GM12878 (cell line): Measurements from ENCODE around the gene TBCB. TPM values are rescaled to one million over a fixed set of nuclear protein-coding genes. Genes with fewer than 3 reads are reported as not detected.

ENCODE experiments used
- ATAC-seq: fragments of 200-7000 bp; cut with Tn5 transposase; 3 replicates; pipeline ENCODE4 v1.9.1; 2020; ENCODE audit warnings: mild to moderate bottlenecking, moderate library complexity
- BruUV-seq: library from RNA; stranded (reverse); fragments of 400-500 nt; replicated peaks from 2 replicates; lab custom pipeline; 2021; lab: Mats Ljungman, UMichigan
- CTCF ChIA-PET: fragments of 300-600 bp; sonication (Branson Sonifier 250); formaldehyde crosslinking; extraction: SDS; loops from one replicate; lab custom pipeline; 2021; ENCODE audit warnings: inconsistent platforms; lab: Yijun Ruan, JAX
- POLR2A ChIA-PET: fragments of 350-600 bp; formaldehyde crosslinking; extraction: SDS; loops from one replicate; lab custom pipeline; 2021; ENCODE audit warnings: inconsistent platforms; lab: Charles Lee
- RAD21 ChIA-PET: fragments of 300-600 bp; sonication (Branson Sonifier 250); formaldehyde crosslinking; loops from one replicate; lab custom pipeline; 2023; ENCODE audit warnings: antibody characterized with exemption; ENCODE audit not compliant: unreplicated experiment; lab: Charles Lee
- SMC1A ChIA-PET: fragments of 300-600 bp; sonication (Branson Sonifier 250); formaldehyde crosslinking; loops from one replicate; lab custom pipeline; 2023; ENCODE audit not compliant: unreplicated experiment, uncharacterized antibody; lab: Charles Lee
- DNase-seq: peaks from one replicate; pipeline ENCODE4 v3.0.0-alpha.2; 2011; ENCODE audit warnings: low read depth, low spot score
- FAIRE-seq: peaks from 3 replicates; lab custom pipeline; 2011; peaks lifted over from hg19 to GRCh38; lab: Jason Lieb, UNC
- H2AFZ ChIP-seq: 2 replicates; pipeline ENCODE4 v1.6.0; 2011; ENCODE audit warnings: low read depth, low read length, control low read depth; ENCODE audit not compliant: control insufficient read depth
- H3K27ac ChIP-seq: 2 replicates; pipeline ENCODE4 v1.5.1; 2011; ENCODE audit warnings: control low read depth; ENCODE audit not compliant: control insufficient read depth, insufficient read depth
- H3K27me3 ChIP-seq, 2 experiments: replicated peaks in 1 of 2; 2 replicates each; pipeline versions ENCODE4 v1.6.0 to v1.6.1; 2011; ENCODE audit warnings: low read length in 1 of 2; ENCODE audit not compliant: control insufficient read depth in 2 of 2, insufficient read depth in 2 of 2
- H3K36me3 ChIP-seq, 2 experiments: 2 replicates each; pipeline ENCODE4 v1.5.1; 2011; ENCODE audit warnings: low read length in 1 of 2; ENCODE audit not compliant: control insufficient read depth in 2 of 2, insufficient read depth in 2 of 2
- H3K4me1 ChIP-seq: 2 replicates; pipeline ENCODE4 v1.6.1; 2011; ENCODE audit warnings: mild to moderate bottlenecking, low read length, moderate library complexity, mixed read lengths; ENCODE audit not compliant: control insufficient read depth, insufficient read depth
- H3K4me2 ChIP-seq: 2 replicates; pipeline ENCODE4 v1.6.0; 2011; ENCODE audit warnings: control low read depth; ENCODE audit not compliant: control insufficient read depth, insufficient read depth
- H3K4me3 ChIP-seq: fragments of 200-600 bp; sonication (generic); 2 replicates; pipeline ENCODE4 v1.5.1; 2016
- H3K79me2 ChIP-seq: 2 replicates; pipeline ENCODE4 v1.6.0; 2011; ENCODE audit warnings: low read length; ENCODE audit not compliant: control insufficient read depth, insufficient read depth
- H3K9ac ChIP-seq: 2 replicates; pipeline ENCODE4 v1.8.0; 2011; ENCODE audit warnings: low read length, control low read depth, mixed read lengths; ENCODE audit not compliant: control insufficient read depth, insufficient read depth
- H3K9me3 ChIP-seq: replicated peaks from 3 replicates; pipeline ENCODE4 v1.5.1; 2011; ENCODE audit warnings: mild to moderate bottlenecking, low read length; ENCODE audit not compliant: control insufficient read depth, insufficient read depth
- H4K20me1 ChIP-seq: 2 replicates; pipeline ENCODE4 v1.6.0; 2011; ENCODE audit not compliant: control insufficient read depth, insufficient read depth
- CREB1 ChIP-seq: IDR thresholded peaks from 2 replicates; pipeline ENCODE4 v1.6.1; 2012; ENCODE audit warnings: low read depth, mild to moderate bottlenecking, inconsistent platforms
- SUZ12 ChIP-seq: fragments of 200-600 bp; sonication (generic); IDR thresholded peaks from one replicate; pipeline ENCODE4 v1.6.1; 2018; ENCODE audit warnings: antibody characterized with exemption, mild to moderate bottlenecking; ENCODE audit not compliant: unreplicated experiment
- WGBS: methylation state at CpG from one replicate; pipeline ENCODE4 v1.1.6; 2016; ENCODE audit warnings: low lambda C conversion rate; ENCODE audit not compliant: insufficient replicate concordance, insufficient coverage; ENCODE audit errors: missing lambda C conversion rate; 5-methylcytosine and 5-hydroxymethylcytosine counted together
- in situ Hi-C: fragments of 300-500 bp; cut with MboI; formaldehyde crosslinking; loops from 9 replicates; pipeline ENCODE4 v1.14.3; 2018; ENCODE audit warnings: mixed read lengths
- intact Hi-C: fragments of 100-400 bp; cut with micrococcal nuclease; formaldehyde crosslinking; loops from one replicate; pipeline ENCODE4 v1.14.2; 2022; ENCODE audit not compliant: unreplicated experiment
- polyA plus RNA-seq, 11 experiments: library from polyadenylated mRNA; depleted of rRNA in 4 of 11; unstranded in 6 of 11; stranded (reverse) in 5 of 11; fragments of >200 nt; fragmentation: Nextera tagmentation in 4 of 11; fragmentation: Illumina TruSeq in 1 of 11; extraction: Ambion mirVana in 4 of 11; extraction: Trizol in 1 of 11; gene quantifications; 1 replicate in 1 of 11; 2 replicates in 10 of 11; pipeline versions ENCODE4 v1.2.1 to v1.2.3, GENCODE V29; 2011 to 2016; ENCODE audit warnings: inconsistent platforms in 2 of 11, missing spikeins in 2 of 11, low read depth in 1 of 11
- total RNA-seq, 4 experiments: library from RNA; depleted of rRNA in 3 of 4; stranded (reverse); fragments of >200 nt in 3 of 4; fragmentation: Illumina TruSeq in 1 of 4; extraction: Trizol in 1 of 4; gene quantifications; 2 replicates each; pipeline versions ENCODE4 v1.2.1 to v1.2.3, GENCODE V29; 2013 to 2021
- TF ChIP-seq, protein P1 (sequence below): IDR thresholded peaks from 2 replicates; pipeline ENCODE4 v1.6.1; 2011; ENCODE audit warnings: low read depth, mild to moderate bottlenecking, low read length, moderate library complexity, borderline replicate concordance; ENCODE audit errors: extremely low read depth
- TF ChIP-seq, protein P2 (sequence below): fragments of 450-650 bp; IDR thresholded peaks from 2 replicates; pipeline ENCODE4 v1.6.1; 2016; ENCODE audit warnings: mild to moderate bottlenecking
- TF ChIP-seq, protein P3 (sequence below): IDR thresholded peaks from 2 replicates; pipeline ENCODE4 v1.6.1; 2011; ENCODE audit warnings: borderline replicate concordance, low read depth, mild to moderate bottlenecking, moderate library complexity, low read length; ENCODE audit not compliant: insufficient read depth, poor library complexity, severe bottlenecking

Gene TBCB
- total and polyA plus RNA-seq, 10 of the 15 experiments (the other 5 are each of a cell fraction or from before 2014, with no cell fraction given) = 9.4 to 193 (median 126) TPM

DNA sequence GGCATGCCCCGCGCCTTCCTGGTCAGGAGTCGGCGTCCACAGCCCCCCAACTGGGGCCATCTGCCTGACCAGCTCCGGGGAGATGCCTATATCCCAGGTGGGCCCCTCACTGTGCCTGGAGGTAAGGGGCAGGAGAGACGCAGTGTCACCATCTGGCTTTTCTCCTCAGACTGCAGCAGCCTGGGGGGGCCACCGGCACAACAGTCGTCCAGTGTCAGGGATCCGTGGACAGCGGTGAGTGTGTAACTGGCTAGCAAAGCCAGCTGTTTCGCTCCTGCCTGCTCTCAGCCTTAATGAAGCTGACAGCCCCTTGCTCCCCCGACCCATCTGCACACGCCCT lies 4.1 kb upstream of the TBCB start:
- H3K9me3 ChIP-seq = no peaks in the 10 kb centered on the region
- H4K20me1 ChIP-seq = no peaks in the 10 kb centered on the region
- TF ChIP-seq SUZ12 = no peak
- TF ChIP-seq, protein P1, sequence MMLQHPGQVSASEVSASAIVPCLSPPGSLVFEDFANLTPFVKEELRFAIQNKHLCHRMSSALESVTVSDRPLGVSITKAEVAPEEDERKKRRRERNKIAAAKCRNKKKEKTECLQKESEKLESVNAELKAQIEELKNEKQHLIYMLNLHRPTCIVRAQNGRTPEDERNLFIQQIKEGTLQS = no peak
- TF ChIP-seq, protein P2, sequence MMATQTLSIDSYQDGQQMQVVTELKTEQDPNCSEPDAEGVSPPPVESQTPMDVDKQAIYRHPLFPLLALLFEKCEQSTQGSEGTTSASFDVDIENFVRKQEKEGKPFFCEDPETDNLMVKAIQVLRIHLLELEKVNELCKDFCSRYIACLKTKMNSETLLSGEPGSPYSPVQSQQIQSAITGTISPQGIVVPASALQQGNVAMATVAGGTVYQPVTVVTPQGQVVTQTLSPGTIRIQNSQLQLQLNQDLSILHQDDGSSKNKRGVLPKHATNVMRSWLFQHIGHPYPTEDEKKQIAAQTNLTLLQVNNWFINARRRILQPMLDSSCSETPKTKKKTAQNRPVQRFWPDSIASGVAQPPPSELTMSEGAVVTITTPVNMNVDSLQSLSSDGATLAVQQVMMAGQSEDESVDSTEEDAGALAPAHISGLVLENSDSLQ = no peak
- no peak for FAIRE-seq
- no peaks in the 10 kb centered on the region; a peak in 2 of 4 replicates for H3K36me3 ChIP-seq
- in situ Hi-C loops (loop anchor here (10.0 kb wide), 1 partner anchor 374 kb away; the partner anchor contains the start of gene ZNF566), intact Hi-C loops (loop anchor here (10.0 kb wide), 1 partner anchor 1264 kb away; the partner anchor contains the start of gene ZNF527)
- RAD21 ChIA-PET = no interaction called here
- no peak overlapping the region for H3K27ac ChIP-seq
- WGBS = 74% methylated on average over 13 of the region's 13 CpGs
- no peak overlapping the region for H3K9ac ChIP-seq
- H3K4me1 ChIP-seq = peaks cover 5% of the 10 kb centered on the region
- POLR2A ChIA-PET = no interaction called here
- CTCF ChIA-PET = interaction anchor here (0.7 to 1.3 kb wide), 4 partner anchors 15 to 116 kb away, joined by 3 to 4 read pairs (median 3); no protein-coding TSS in a partner anchor
- ATAC-seq = no peak
- SMC1A ChIA-PET = no interaction called here
- H3K4me2 ChIP-seq = no peak overlapping the region
- peaks cover 16% of the 10 kb centered on the region for H3K79me2 ChIP-seq
- H2AFZ ChIP-seq = no peak overlapping the region
- no peak overlapping the region for H3K4me3 ChIP-seq
- H3K27me3 ChIP-seq = no peaks in the 10 kb centered on the region
- BruUV-seq = no TSS peak
- DNase-seq = no peak

DNA sequence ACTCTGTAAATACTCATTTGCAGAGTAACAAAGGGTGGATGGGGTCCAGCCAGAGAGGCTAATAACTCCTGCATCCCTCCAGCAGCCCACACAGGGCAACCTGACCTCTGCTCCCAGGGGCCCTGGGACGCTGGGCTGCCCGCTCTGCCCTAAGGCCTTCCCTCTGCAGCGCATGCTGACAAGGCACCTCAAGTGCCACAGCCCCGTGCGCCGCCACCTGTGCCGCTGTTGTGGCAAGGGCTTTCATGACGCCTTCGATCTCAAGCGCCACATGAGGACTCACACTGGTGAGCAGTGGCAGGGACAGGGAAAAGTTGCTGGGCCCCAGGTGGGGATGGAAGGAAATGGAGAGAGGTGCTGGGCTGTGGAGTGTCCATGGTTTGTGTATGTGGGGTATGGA lies 2.6 kb upstream of the TBCB start:
- TF ChIP-seq, protein P3, sequence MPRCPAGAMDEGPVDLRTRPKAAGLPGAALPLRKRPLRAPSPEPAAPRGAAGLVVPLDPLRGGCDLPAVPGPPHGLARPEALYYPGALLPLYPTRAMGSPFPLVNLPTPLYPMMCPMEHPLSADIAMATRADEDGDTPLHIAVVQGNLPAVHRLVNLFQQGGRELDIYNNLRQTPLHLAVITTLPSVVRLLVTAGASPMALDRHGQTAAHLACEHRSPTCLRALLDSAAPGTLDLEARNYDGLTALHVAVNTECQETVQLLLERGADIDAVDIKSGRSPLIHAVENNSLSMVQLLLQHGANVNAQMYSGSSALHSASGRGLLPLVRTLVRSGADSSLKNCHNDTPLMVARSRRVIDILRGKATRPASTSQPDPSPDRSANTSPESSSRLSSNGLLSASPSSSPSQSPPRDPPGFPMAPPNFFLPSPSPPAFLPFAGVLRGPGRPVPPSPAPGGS = no peak
- no peak for TF ChIP-seq CREB1
- Histone ChIP-seq H2AFZ (no peak overlapping the region), H3K27ac (no peak overlapping the region), H3K27me3 (no peaks in the 10 kb centered on the region), H3K4me1 (peaks cover 9% of the 10 kb centered on the region), H3K36me3 (no peaks in the 10 kb centered on the region; a peak in 2 of 4 replicates), H3K79me2 (peaks cover 24% of the 10 kb centered on the region), H3K4me2 (no peak overlapping the region), H3K9me3 (no peaks in the 10 kb centered on the region), H3K9ac (no peak overlapping the region), H4K20me1 (no peaks in the 10 kb centered on the region), H3K4me3 (no peak overlapping the region)
- in situ Hi-C loops (loop anchor here (10.0 kb wide), 1 partner anchor 372 kb away; the partner anchor contains the start of gene ZNF566), intact Hi-C loops (loop anchor here (10.0 kb wide), 1 partner anchor 1262 kb away; the partner anchor contains the start of gene ZNF527)
- DNase-seq = no peak
- ChIA-PET POLR2A (interaction anchor here (0.5 kb wide), 1 partner anchor 104 kb away, joined by 4 read pairs; no protein-coding TSS in a partner anchor), RAD21 (no interaction called here), CTCF (no interaction called here), SMC1A (no interaction called here)
- 86% methylated on average over 6 of the region's 10 CpGs for WGBS
- BruUV-seq = no TSS peak
- no peak for ATAC-seq
- FAIRE-seq = no peak
